Activated naive CD4-positive, alpha-beta T cell treated with anti-CD3 and anti-CD28 coated beads, Interleukin-2, amount 50 U/mL, for 16 hours (primary cell): ENCODE results near the gene LRGUK.
"Not testable (repeated sequence)": the region's sequence is repeated elsewhere in the genome, so short reads cannot be mapped to it uniquely, and the experiment has no call there.

Source experiments
- DNase-seq: peaks from one replicate; pipeline ENCODE4 v3.0.0-alpha.2; 2020

LRGUK gene

GRCh38 chr7:134262322-134262721 lies 135.2 kb downstream of the LRGUK start:
- DNase-seq = no peak

GRCh38 chr7:134276951-134277350 lies 149.8 kb downstream of the LRGUK start:
- DNase-seq = no peak

GRCh38 chr7:134278502-134279153 lies 151.5 kb downstream of the LRGUK start:
- no peak for DNase-seq

- no peak for DNase-seq
These were observed 152.2 kb downstream of the LRGUK start for GRCh38 chr7:134279336-134279735.

- DNase-seq = no peak
These were observed 152.8 kb downstream of the LRGUK start for GRCh38 chr7:134279898-134280297.

GRCh38 chr7:134280508-134280907 lies 153.4 kb downstream of the LRGUK start:
- no peak for DNase-seq

- no peak for DNase-seq
These were observed 156.9 kb downstream of the LRGUK start for GRCh38 chr7:134284011-134284410.

GRCh38 chr7:134284952-134285351 lies 157.8 kb downstream of the LRGUK start:
- DNase-seq = no peak

- no peak for DNase-seq
These were observed 160.9 kb downstream of the LRGUK start for GRCh38 chr7:134287916-134288659.

- DNase-seq = no peak
These were observed 162.3 kb downstream of the LRGUK start for GRCh38 chr7:134289423-134289822.

GRCh38 chr7:134289841-134290240 lies 162.7 kb downstream of the LRGUK start:
- no peak for DNase-seq

GRCh38 chr7:134290286-134290685 lies 163.1 kb downstream of the LRGUK start:
- DNase-seq = no peak

GRCh38 chr7:134293002-134293740 lies 166.0 kb downstream of the LRGUK start:
- no peak for DNase-seq

GRCh38 chr7:134295982-134296381 lies 168.8 kb downstream of the LRGUK start:
- DNase-seq = not testable (repeated sequence)

- no peak for DNase-seq
These were observed 170.3 kb downstream of the LRGUK start for GRCh38 chr7:134297489-134297888.

GRCh38 chr7:134298902-134299683 lies 172.0 kb downstream of the LRGUK start:
- no peak for DNase-seq

- no peak for DNase-seq
These were observed 173.8 kb downstream of the LRGUK start for GRCh38 chr7:134300988-134301387.

GRCh38 chr7:134301592-134301991 lies 174.5 kb downstream of the LRGUK start:
- DNase-seq = no peak

- DNase-seq = no peak
These were observed 175.0 kb downstream of the LRGUK start for GRCh38 chr7:134302120-134302519.

GRCh38 chr7:134307320-134307719 lies 180.2 kb downstream of the LRGUK start:
- no peak for DNase-seq

GRCh38 chr7:134308548-134308947 lies 181.4 kb downstream of the LRGUK start:
- DNase-seq = no peak

- DNase-seq = no peak
These were observed 184.7 kb downstream of the LRGUK start for GRCh38 chr7:134311807-134312206.

GRCh38 chr7:134312717-134313116 lies 185.6 kb downstream of the LRGUK start:
- DNase-seq = no peak
